Thymus (tissue), 11 donors: ENCODE data around the gene PRMT9. TPM values are rescaled to one million over a fixed set of nuclear protein-coding genes. Genes with fewer than 3 reads are reported as not detected.

Experiments used
- DNase-seq, 9 donors: peaks; one replicate each; pipeline ENCODE4 v3.0.0-alpha.2; 2013; ENCODE audit warnings: low spot score in 9 of 9, low read depth in 6 of 9, missing footprints in 1 of 9
- H3K27ac ChIP-seq, 2 donors: one replicate each; pipeline ENCODE4 v1.5.1; 2013; ENCODE audit warnings: control low read depth in 1 of 2, low read depth in 1 of 2, low read length in 1 of 2, mild to moderate bottlenecking in 1 of 2, moderate library complexity in 1 of 2
- H3K27me3 ChIP-seq, 2 donors: one replicate each; pipeline ENCODE4 v1.5.1; 2013; ENCODE audit warnings: low read length in 1 of 2; ENCODE audit not compliant: control insufficient read depth in 2 of 2, insufficient read depth in 1 of 2
- H3K36me3 ChIP-seq, 2 donors: one replicate each; pipeline ENCODE4 v1.5.1; 2013; ENCODE audit warnings: low read length in 1 of 2, mild to moderate bottlenecking in 1 of 2, moderate library complexity in 1 of 2; ENCODE audit not compliant: control insufficient read depth in 2 of 2, insufficient read depth in 2 of 2
- H3K4me1 ChIP-seq, 2 donors: one replicate each; pipeline ENCODE4 v1.5.1; 2013; ENCODE audit warnings: low read length in 2 of 2; ENCODE audit not compliant: control insufficient read depth in 2 of 2, insufficient read depth in 2 of 2
- H3K4me3 ChIP-seq, 2 donors: one replicate each; pipeline ENCODE4 v1.5.1; 2013; ENCODE audit warnings: low read length in 2 of 2, control low read depth in 1 of 2, mild to moderate bottlenecking in 1 of 2
- H3K9me3 ChIP-seq, 2 donors: one replicate each; pipeline ENCODE4 v1.5.1; 2013; ENCODE audit warnings: low read length in 1 of 2, mild to moderate bottlenecking in 1 of 2; ENCODE audit not compliant: control insufficient read depth in 2 of 2, insufficient read depth in 1 of 2
- WGBS: extraction: QIAGEN DNeasy Blood & Tissue Kit; methylation state at CpG from one replicate; pipeline ENCODE4 v1.1.7; 2013; 5-methylcytosine and 5-hydroxymethylcytosine counted together
- polyA plus RNA-seq: library from polyadenylated mRNA; stranded (reverse); fragments of 200-250 nt; gene quantifications from one replicate; pipeline ENCODE4 v1.2.3, GENCODE V29; 2013
- total RNA-seq: library from RNA; stranded (reverse); fragments of 120-200 nt; gene quantifications from one replicate; pipeline ENCODE4 v1.2.4, GENCODE V29; 2013
- donor health status: healthy.

PRMT9 gene
- total and polyA plus RNA-seq, 2 donors, result 9.7 to 16.5 TPM

DNA sequence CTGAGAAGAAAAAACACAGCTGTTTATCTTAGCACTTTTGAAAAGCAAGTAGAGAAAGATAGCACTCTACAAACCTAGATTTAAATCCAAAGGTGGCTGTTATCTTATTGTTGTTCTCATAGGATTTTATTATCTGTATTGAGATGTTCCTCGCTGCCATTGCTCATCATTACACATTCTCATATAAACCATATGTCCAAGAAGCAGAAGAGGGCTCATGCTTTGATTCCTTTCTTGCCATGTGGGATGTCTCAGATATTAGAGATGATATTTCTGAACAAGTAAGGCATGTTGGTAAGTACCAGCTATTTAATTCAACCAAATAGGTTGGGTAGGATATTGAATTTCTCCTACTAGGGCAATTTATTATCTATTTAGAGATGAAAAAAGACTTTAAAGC lies 50.3 kb downstream of the PRMT9 start:
- Histone ChIP-seq H3K27me3 (no peaks in the 10 kb centered on the region), H3K36me3 (peaks cover 13 to 49% of the 10 kb centered on the region in 2 donors), H3K4me1 (no peaks in the 10 kb centered on the region), H3K27ac (no peak overlapping the region), H3K4me3 (no peak overlapping the region), H3K9me3 (no peaks in the 10 kb centered on the region)
- no peak for DNase-seq
- 96% methylated on average over 1 of the region's 1 CpG for WGBS

DNA sequence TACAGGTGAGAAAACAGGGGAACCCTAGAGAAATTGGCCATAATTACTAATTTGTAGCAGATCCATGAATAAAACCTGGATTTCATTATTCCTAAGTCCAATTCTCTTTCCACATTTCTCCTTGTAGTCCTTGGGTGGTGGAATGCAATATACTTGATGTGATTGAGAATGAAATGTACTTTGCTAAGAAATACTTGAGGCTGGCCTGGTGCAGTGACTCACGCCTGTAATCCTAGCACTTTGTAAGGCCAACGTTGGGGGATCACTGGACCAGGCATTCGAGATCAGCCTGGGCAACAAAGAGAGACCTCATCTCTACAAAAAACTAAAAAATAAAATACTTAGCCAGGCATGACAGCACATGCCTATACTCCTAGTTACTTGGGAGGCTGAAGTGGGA lies 50.9 kb downstream of the PRMT9 start:
- no peak for DNase-seq
- 98% methylated on average over 3 of the region's 3 CpGs for WGBS
- peaks cover 13 to 51% of the 10 kb centered on the region in 2 donors for H3K36me3 ChIP-seq

DNA sequence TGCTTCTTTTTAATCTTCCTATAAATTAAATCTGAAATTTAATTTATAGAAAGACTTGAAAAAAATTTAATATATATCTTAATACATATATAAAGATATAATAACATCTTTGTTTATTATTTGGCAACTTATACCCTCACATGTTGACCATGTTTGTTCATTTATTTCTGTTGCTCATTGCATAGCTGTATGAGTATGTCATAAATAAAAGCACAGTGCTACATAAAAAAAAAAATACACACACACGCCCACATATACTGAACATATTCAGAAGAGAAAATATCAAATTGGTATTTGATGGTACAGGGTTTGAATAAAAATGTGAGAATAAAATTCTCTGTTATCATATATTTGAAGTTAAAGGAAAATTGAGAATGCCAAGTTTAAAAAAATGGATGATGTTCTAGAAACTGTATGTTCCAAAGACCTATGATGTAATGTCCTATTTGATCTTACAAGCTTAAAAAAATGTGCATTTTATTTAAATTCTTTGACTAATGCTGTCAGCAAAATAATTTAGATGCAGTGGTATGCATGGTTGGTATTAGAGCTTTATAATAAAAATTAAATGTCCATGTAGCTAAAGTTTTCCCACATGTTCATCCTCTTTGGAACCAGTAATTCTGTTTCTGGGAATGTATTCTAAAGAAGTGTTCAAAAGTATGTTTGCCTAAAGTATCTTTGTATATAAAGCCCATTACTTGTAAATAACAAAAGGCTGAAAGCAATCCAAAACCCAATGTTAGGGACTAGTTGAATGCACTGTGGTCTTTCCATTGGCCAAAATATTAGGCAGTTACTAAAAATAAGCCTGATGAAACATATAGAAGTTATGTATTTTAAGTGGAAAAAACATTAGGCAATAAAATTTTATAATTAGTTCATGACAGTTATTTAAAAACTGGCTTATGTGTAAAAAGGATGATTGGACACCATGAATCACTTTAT lies 53.9 kb downstream of the PRMT9 start:
- 96% methylated on average over 1 of the region's 1 CpG for WGBS
- Histone ChIP-seq H3K4me1 (no peaks in the 10 kb centered on the region), H3K4me3 (no peak overlapping the region), H3K27me3 (no peaks in the 10 kb centered on the region), H3K9me3 (no peaks in the 10 kb centered on the region), H3K27ac (no peak overlapping the region), H3K36me3 (peaks cover 26 to 59% of the 10 kb centered on the region in 2 donors)
- DNase-seq, result no peak

More for the DNA sequence above, 50.9 kb downstream of the PRMT9 start:
- Histone ChIP-seq H3K9me3 (no peaks in the 10 kb centered on the region), H3K27ac (no peak overlapping the region), H3K4me3 (no peak overlapping the region), H3K27me3 (no peaks in the 10 kb centered on the region), H3K4me1 (no peaks in the 10 kb centered on the region)

GRCh38 chr4:147628415-147628814 lies 55.5 kb downstream of the PRMT9 start:
- H3K36me3 ChIP-seq, result peaks cover 16 to 55% of the 10 kb centered on the region in 2 donors

DNA sequence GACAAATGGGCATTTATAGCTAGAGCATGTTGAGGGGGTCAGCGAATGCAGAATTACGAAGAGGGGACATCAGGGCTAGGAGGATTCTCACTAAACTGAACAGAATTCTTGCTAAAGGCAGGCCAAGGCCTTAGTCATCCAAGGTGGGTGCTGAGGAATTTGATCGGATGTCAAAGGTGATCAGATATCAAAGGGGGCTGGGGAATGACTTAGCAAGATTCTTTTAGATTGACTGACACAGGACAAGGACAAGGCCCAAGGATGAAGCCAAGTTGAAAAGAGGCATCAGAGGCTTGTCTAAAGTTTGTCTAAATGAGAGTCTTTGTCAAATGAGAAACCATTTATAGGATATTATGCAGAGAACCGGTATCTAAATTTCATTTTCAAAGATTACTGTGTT lies 57.1 kb downstream of the PRMT9 start:
- H3K4me1 ChIP-seq, result no peaks in the 10 kb centered on the region

More at GRCh38 chr4:147628415-147628814, 55.5 kb downstream of the PRMT9 start:
- H3K9me3 ChIP-seq, result no peaks in the 10 kb centered on the region
- H3K4me3 ChIP-seq, result no peak overlapping the region
- WGBS, result 90% methylated on average over 3 of the region's 3 CpGs
- no peak overlapping the region for H3K27ac ChIP-seq
- H3K27me3 ChIP-seq, result no peaks in the 10 kb centered on the region
- no peaks in the 10 kb centered on the region for H3K4me1 ChIP-seq
- no peak for DNase-seq

GRCh38 chr4:147625733-147626132 lies 58.2 kb downstream of the PRMT9 start:
- Histone ChIP-seq H3K4me3 (no peak overlapping the region), H3K9me3 (no peaks in the 10 kb centered on the region), H3K27ac (no peak overlapping the region), H3K36me3 (peaks cover 13 to 62% of the 10 kb centered on the region in 2 donors), H3K27me3 (no peaks in the 10 kb centered on the region), H3K4me1 (peaks cover 0 to 2% of the 10 kb centered on the region in 2 donors)
- no peak for DNase-seq
- WGBS, result 97% methylated on average over 6 of the region's 6 CpGs

More for the DNA sequence above, 57.1 kb downstream of the PRMT9 start:
- no peak for DNase-seq
- 98% methylated on average over 4 of the region's 4 CpGs for WGBS
- Histone ChIP-seq H3K27ac (no peak overlapping the region), H3K4me3 (no peak overlapping the region), H3K36me3 (peaks cover 15 to 57% of the 10 kb centered on the region in 2 donors), H3K27me3 (no peaks in the 10 kb centered on the region), H3K9me3 (no peaks in the 10 kb centered on the region)

DNA sequence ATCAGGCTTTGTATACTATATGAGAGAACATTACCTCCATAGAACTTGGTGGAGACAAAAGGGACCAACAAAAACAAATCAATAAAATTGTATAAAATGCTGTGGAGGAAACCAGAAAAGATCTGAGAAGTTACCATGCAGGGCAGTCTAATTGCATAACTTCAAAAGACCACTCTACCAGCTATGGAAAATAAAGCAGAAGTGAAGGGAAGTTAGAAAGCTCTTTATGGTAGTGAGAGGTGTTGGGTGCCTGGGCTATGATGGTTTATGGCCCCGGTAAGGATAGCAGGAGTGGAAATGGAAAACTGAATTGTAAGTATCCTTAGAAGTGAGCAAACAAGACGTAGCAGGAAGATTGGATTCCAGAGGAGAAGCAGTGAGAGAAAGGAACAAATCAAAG lies 63.6 kb downstream of the PRMT9 start:
- WGBS, result 89% methylated on average over 2 of the region's 2 CpGs
- peaks cover 10 to 11% of the 10 kb centered on the region in 2 donors for H3K4me1 ChIP-seq
- H3K27me3 ChIP-seq, result no peaks in the 10 kb centered on the region
- H3K9me3 ChIP-seq, result no peaks in the 10 kb centered on the region
- no peak overlapping the region for H3K4me3 ChIP-seq
- H3K27ac ChIP-seq, result no peak overlapping the region
- H3K36me3 ChIP-seq, result peaks cover 0 to 31% of the 10 kb centered on the region in 2 donors
- DNase-seq, result no peak

GRCh38 chr4:147617841-147618691 lies 65.9 kb downstream of the PRMT9 start:
- H3K27ac ChIP-seq, result peak overlapping the region; percentile 94 to 97
- peaks cover 0 to 19% of the 10 kb centered on the region in 2 donors for H3K36me3 ChIP-seq
- H3K9me3 ChIP-seq, result no peaks in the 10 kb centered on the region
- 18% methylated on average over 17 of the region's 17 CpGs for WGBS
- H3K4me3 ChIP-seq, result peak overlapping the region; percentile 71 to 77
- H3K4me1 ChIP-seq, result peaks cover 10 to 11% of the 10 kb centered on the region in 2 donors
- DNase-seq, result peak in 1 of 9 donors; percentile 29
- H3K27me3 ChIP-seq, result peaks cover 0 to 5% of the 10 kb centered on the region in 2 donors
